HL-60 (cell line): ENCODE measurements around the gene MROH7.

Experiments used
- DNase-seq, 2 experiments: peaks; one replicate each; pipeline ENCODE4 v3.0.0-alpha.2; 2010 to 2020; ENCODE audit warnings: low read depth in 1 of 2, low spot score in 1 of 2
- H3K27ac ChIP-seq: fragments of 250-450 bp; sonication (Bioruptor Pico); replicated peaks from 2 replicates; pipeline ENCODE4 v1.5.1; 2020; ENCODE audit warnings: mild to moderate bottlenecking, moderate library complexity
- H3K27me3 ChIP-seq: fragments of 250-450 bp; sonication (Bioruptor Pico); 2 replicates; pipeline ENCODE4 v1.5.1; 2021; ENCODE audit warnings: mild to moderate bottlenecking, moderate library complexity; ENCODE audit not compliant: insufficient read depth, poor library complexity, severe bottlenecking
- H3K4me3 ChIP-seq: replicated peaks from 2 replicates; pipeline ENCODE4 v1.5.1; 2011; ENCODE audit warnings: mild to moderate bottlenecking, control low read depth, low read length; ENCODE audit not compliant: insufficient read depth
- CTCF ChIP-seq: IDR thresholded peaks from one replicate; pipeline ENCODE4 v1.5.1; 2011; ENCODE audit warnings: low read length, control low read depth, inconsistent platforms; ENCODE audit not compliant: insufficient read depth
- GABPA ChIP-seq: IDR thresholded peaks from 2 replicates; pipeline ENCODE4 v1.6.1; 2012; ENCODE audit warnings: low read depth
- POLR2AphosphoS5 ChIP-seq: IDR thresholded peaks from 2 replicates; pipeline ENCODE4 v1.6.1; 2012; ENCODE audit warnings: low read depth
- REST ChIP-seq: IDR thresholded peaks from 2 replicates; pipeline ENCODE4 v1.6.1; 2012; ENCODE audit warnings: low read depth; ENCODE audit not compliant: insufficient replicate concordance
- SPI1 ChIP-seq: IDR thresholded peaks from 2 replicates; pipeline ENCODE4 v1.6.1; 2012; ENCODE audit warnings: low read depth, mild to moderate bottlenecking, borderline replicate concordance

Gene MROH7

GRCh38 chr1:54595956-54596498 is 45.6 kb upstream of the MROH7 start:
- TF ChIP-seq GABPA, result no peak
- TF ChIP-seq SPI1, result no peak
- no peak for TF ChIP-seq CTCF
- TF ChIP-seq POLR2AphosphoS5, result no peak
- no peak for TF ChIP-seq REST
- Histone ChIP-seq H3K27me3 (no peaks in the 10 kb centered on the region), H3K4me3 (no peak overlapping the region), H3K27ac (no peak overlapping the region)
- no peak for DNase-seq

GRCh38 chr1:54596756-54597155 is 44.8 kb upstream of the MROH7 start:
- Histone ChIP-seq H3K4me3 (no peak overlapping the region), H3K27me3 (no peaks in the 10 kb centered on the region), H3K27ac (no peak overlapping the region)
- no peak for DNase-seq
- no peak for TF ChIP-seq REST
- no peak for TF ChIP-seq GABPA
- no peak for TF ChIP-seq CTCF
- TF ChIP-seq POLR2AphosphoS5, result no peak
- TF ChIP-seq SPI1, result no peak

- H3K4me3 ChIP-seq, result no peak overlapping the region
- TF ChIP-seq CTCF (no peak), GABPA (no peak), POLR2AphosphoS5 (no peak), SPI1 (no peak), REST (no peak)
- H3K27me3 ChIP-seq, result no peaks in the 10 kb centered on the region
- H3K27ac ChIP-seq, result no peak overlapping the region
- DNase-seq, result no peak
Observed at GRCh38 chr1:54597455-54598030, 44.0 kb upstream of the MROH7 start.
